Natural killer cell treated with Interleukin-12 subunit alpha and Interleukin-12 subunit beta and Interleukin-15 and Interleukin-18, amount 100 ng/mL, for 72 hours (primary cell): Measurements from ENCODE around the gene FOXP4. TPM values are rescaled to one million over a fixed set of nuclear protein-coding genes. Genes with fewer than 3 reads are reported as not detected.

ENCODE experiments used
- ATAC-seq, 2 donors: fragments of 150-1000 bp; cut with Tn5 transposase in 1 of 2; sonication (Bioruptor Pico), chemical (Tn5 transposase) in 1 of 2; 2 replicates each; pipeline ENCODE4 v1.10.0; 2021
- DNase-seq: peaks from one replicate; pipeline ENCODE4 v3.0.0; 2022; ENCODE audit warnings: low spot score
- H3K27ac Mint-ChIP-seq, 2 donors: 1 replicate in 1 of 2; 2 replicates in 1 of 2; pipeline ENCODE4 v1.8.0; 2022; ENCODE audit warnings: mixed read lengths in 2 of 2, mild to moderate bottlenecking in 1 of 2, moderate library complexity in 1 of 2
- H3K27me3 Mint-ChIP-seq, 2 donors: 1 replicate in 1 of 2; 2 replicates in 1 of 2; pipeline ENCODE4 v1.8.0; 2022; ENCODE audit warnings: mixed read lengths in 2 of 2
- H3K36me3 Mint-ChIP-seq: one replicate; pipeline ENCODE4 v1.8.0; 2022; ENCODE audit warnings: mixed read lengths
- H3K4me1 Mint-ChIP-seq, 2 donors: 1 replicate in 1 of 2; 2 replicates in 1 of 2; pipeline ENCODE4 v1.8.0; 2022; ENCODE audit warnings: low read depth in 2 of 2, mixed read lengths in 2 of 2, mild to moderate bottlenecking in 1 of 2
- H3K4me3 Mint-ChIP-seq: one replicate; pipeline ENCODE4 v1.8.0; 2022; ENCODE audit warnings: mixed read lengths
- H3K9me3 Mint-ChIP-seq: 2 replicates; pipeline ENCODE4 v1.8.0; 2022; ENCODE audit warnings: mixed read lengths
- total RNA-seq, 2 donors: library from RNA; stranded (reverse); gene quantifications; one replicate each; pipeline ENCODE4 v1.2.3, GENCODE V29; 2022

The FOXP4 gene
- total RNA-seq, 2 donors from 2014 or later = 52.4 to 110 TPM

GRCh38 chr6:41558033-41558807, 12.0 kb downstream of the FOXP4 start:
- peak overlapping the region in 1 of 2 donors; percentile 91 for H3K27ac Mint-ChIP-seq
- H3K27me3 Mint-ChIP-seq = no peaks in the 10 kb centered on the region
- DNase-seq (no peak), ATAC-seq (no peak)
- H3K36me3 Mint-ChIP-seq = no peaks in the 10 kb centered on the region
- H3K4me3 Mint-ChIP-seq = peak overlapping the region; percentile 10
- peaks cover 43 to 56% of the 10 kb centered on the region in 2 donors for H3K4me1 Mint-ChIP-seq
- no peaks in the 10 kb centered on the region for H3K9me3 Mint-ChIP-seq

- Mint-ChIP-seq H3K36me3 (no peaks in the 10 kb centered on the region), H3K27ac (peak overlapping the region; percentile 90 to 91)
Observed at GRCh38 chr6:41559655-41560427, 13.7 kb downstream of the FOXP4 start.

GRCh38 chr6:41560431-41561192, 14.4 kb downstream of the FOXP4 start:
- ATAC-seq = peak; percentile 96 to 97
- H3K4me1 Mint-ChIP-seq = peaks cover 42 to 64% of the 10 kb centered on the region in 2 donors
- H3K27ac Mint-ChIP-seq = peak overlapping the region; percentile 90 to 91
- H3K9me3 Mint-ChIP-seq = no peaks in the 10 kb centered on the region
- no peaks in the 10 kb centered on the region for H3K27me3 Mint-ChIP-seq
- H3K36me3 Mint-ChIP-seq = no peaks in the 10 kb centered on the region
- peak overlapping the region; percentile 87 for H3K4me3 Mint-ChIP-seq
- peak; percentile 96 for DNase-seq

More at GRCh38 chr6:41559655-41560427, 13.7 kb downstream of the FOXP4 start:
- peak overlapping the region; percentile 87 for H3K4me3 Mint-ChIP-seq
- peaks cover 43 to 59% of the 10 kb centered on the region in 2 donors for H3K4me1 Mint-ChIP-seq
- ATAC-seq = no peak
- no peaks in the 10 kb centered on the region for H3K27me3 Mint-ChIP-seq
- no peak for DNase-seq
- H3K9me3 Mint-ChIP-seq = no peaks in the 10 kb centered on the region

GRCh38 chr6:41561416-41561815, 15.2 kb downstream of the FOXP4 start:
- DNase-seq (no peak), ATAC-seq (no peak)
- no peaks in the 10 kb centered on the region for H3K36me3 Mint-ChIP-seq
- no peaks in the 10 kb centered on the region for H3K9me3 Mint-ChIP-seq
- no peaks in the 10 kb centered on the region for H3K27me3 Mint-ChIP-seq
- peak overlapping the region; percentile 87 for H3K4me3 Mint-ChIP-seq
- peak overlapping the region; percentile 90 to 91 for H3K27ac Mint-ChIP-seq
- peaks cover 38 to 67% of the 10 kb centered on the region in 2 donors for H3K4me1 Mint-ChIP-seq

GRCh38 chr6:41561931-41562911, 16.0 kb downstream of the FOXP4 start:
- H3K27me3 Mint-ChIP-seq = no peaks in the 10 kb centered on the region
- H3K9me3 Mint-ChIP-seq = no peaks in the 10 kb centered on the region
- no peak for ATAC-seq
- H3K4me1 Mint-ChIP-seq = peaks cover 33 to 61% of the 10 kb centered on the region in 2 donors
- H3K4me3 Mint-ChIP-seq = peak overlapping the region; percentile 87
- no peaks in the 10 kb centered on the region for H3K36me3 Mint-ChIP-seq
- peak overlapping the region; percentile 90 to 91 for H3K27ac Mint-ChIP-seq
- DNase-seq = no peak

- Mint-ChIP-seq H3K4me1 (peaks cover 31 to 59% of the 10 kb centered on the region in 2 donors), H3K27me3 (no peaks in the 10 kb centered on the region), H3K36me3 (no peaks in the 10 kb centered on the region), H3K9me3 (no peaks in the 10 kb centered on the region), H3K4me3 (no peak overlapping the region), H3K27ac (peak overlapping the region; percentile 90 to 91)
- DNase-seq = no peak
- ATAC-seq = no peak
Observed at GRCh38 chr6:41563060-41563776, 17.0 kb downstream of the FOXP4 start.

GRCh38 chr6:41564448-41565142, 18.4 kb downstream of the FOXP4 start:
- H3K4me3 Mint-ChIP-seq = no peak overlapping the region
- no peaks in the 10 kb centered on the region for H3K9me3 Mint-ChIP-seq
- no peaks in the 10 kb centered on the region for H3K36me3 Mint-ChIP-seq
- no peak overlapping the region for H3K27ac Mint-ChIP-seq
- peaks cover 31 to 56% of the 10 kb centered on the region in 2 donors for H3K4me1 Mint-ChIP-seq
- no peak for ATAC-seq
- H3K27me3 Mint-ChIP-seq = no peaks in the 10 kb centered on the region
- no peak for DNase-seq

GRCh38 chr6:41565701-41566100, 19.5 kb downstream of the FOXP4 start:
- Mint-ChIP-seq H3K4me1 (peaks cover 20 to 51% of the 10 kb centered on the region in 2 donors), H3K36me3 (no peaks in the 10 kb centered on the region), H3K4me3 (no peak overlapping the region), H3K27me3 (no peaks in the 10 kb centered on the region), H3K9me3 (no peaks in the 10 kb centered on the region), H3K27ac (no peak overlapping the region)
- ATAC-seq = no peak
- no peak for DNase-seq

GRCh38 chr6:41566961-41567360, 20.8 kb downstream of the FOXP4 start:
- Mint-ChIP-seq H3K36me3 (peaks cover 3% of the 10 kb centered on the region), H3K9me3 (no peaks in the 10 kb centered on the region), H3K4me1 (peaks cover 12 to 49% of the 10 kb centered on the region in 2 donors), H3K4me3 (no peak overlapping the region), H3K27ac (no peak overlapping the region), H3K27me3 (no peaks in the 10 kb centered on the region)
- DNase-seq (no peak), ATAC-seq (no peak)

GRCh38 chr6:41567684-41568083, 21.5 kb downstream of the FOXP4 start:
- H3K36me3 Mint-ChIP-seq = peaks cover 5% of the 10 kb centered on the region
- no peak for DNase-seq
- no peaks in the 10 kb centered on the region for H3K9me3 Mint-ChIP-seq
- H3K27me3 Mint-ChIP-seq = no peaks in the 10 kb centered on the region
- H3K4me3 Mint-ChIP-seq = no peak overlapping the region
- ATAC-seq = no peak
- H3K27ac Mint-ChIP-seq = no peak overlapping the region
- H3K4me1 Mint-ChIP-seq = peaks cover 7 to 46% of the 10 kb centered on the region in 2 donors

- Mint-ChIP-seq H3K36me3 (peaks cover 5% of the 10 kb centered on the region), H3K4me3 (no peak overlapping the region), H3K9me3 (no peaks in the 10 kb centered on the region), H3K27ac (no peak overlapping the region), H3K4me1 (peaks cover 7 to 44% of the 10 kb centered on the region in 2 donors), H3K27me3 (no peaks in the 10 kb centered on the region)
- DNase-seq (no peak), ATAC-seq (no peak)
Observed at GRCh38 chr6:41568202-41568584, 22.0 kb downstream of the FOXP4 start.
